ENCODE data around the gene WDR82.

WDR82 gene

DNA sequence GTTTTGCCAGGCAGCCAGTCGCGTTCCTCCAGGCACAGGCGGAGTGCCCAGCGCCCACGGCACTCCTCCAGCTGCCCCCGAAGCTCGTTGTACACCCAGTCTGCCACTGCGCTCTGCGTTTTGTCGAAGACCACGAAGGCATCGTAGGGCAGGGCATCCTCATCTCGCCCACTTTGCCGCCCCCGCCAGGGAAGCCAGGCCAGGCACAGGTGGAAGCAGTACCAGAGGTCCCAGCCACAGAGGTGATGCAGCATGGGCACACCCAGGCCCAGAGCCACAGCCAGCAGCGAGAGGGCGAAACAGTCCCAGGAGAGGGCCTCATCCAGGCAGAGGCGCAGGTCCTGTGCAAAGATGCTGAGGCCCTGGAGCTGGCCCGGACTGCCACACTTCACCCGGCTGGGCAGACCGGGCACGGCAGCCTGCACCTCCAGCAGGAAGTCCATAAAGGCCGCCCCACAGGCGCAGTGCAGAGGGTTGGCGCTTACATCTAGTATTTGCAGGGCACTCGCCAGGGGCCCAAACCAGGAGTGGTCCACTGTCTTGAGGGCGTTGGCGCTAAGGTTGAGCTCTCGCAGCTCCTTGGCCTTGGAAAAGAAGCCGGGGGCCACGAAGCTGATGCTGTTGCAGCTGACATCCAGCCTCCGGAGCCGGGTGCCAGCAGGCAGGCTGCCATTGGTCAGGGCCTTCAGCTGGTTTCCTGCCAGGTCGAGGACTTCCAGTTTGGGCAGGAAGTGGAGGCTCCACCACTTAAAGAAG lies 56.7 kb downstream of the WDR82 start:
- DNase-seq, result peak; percentile 64

DNA sequence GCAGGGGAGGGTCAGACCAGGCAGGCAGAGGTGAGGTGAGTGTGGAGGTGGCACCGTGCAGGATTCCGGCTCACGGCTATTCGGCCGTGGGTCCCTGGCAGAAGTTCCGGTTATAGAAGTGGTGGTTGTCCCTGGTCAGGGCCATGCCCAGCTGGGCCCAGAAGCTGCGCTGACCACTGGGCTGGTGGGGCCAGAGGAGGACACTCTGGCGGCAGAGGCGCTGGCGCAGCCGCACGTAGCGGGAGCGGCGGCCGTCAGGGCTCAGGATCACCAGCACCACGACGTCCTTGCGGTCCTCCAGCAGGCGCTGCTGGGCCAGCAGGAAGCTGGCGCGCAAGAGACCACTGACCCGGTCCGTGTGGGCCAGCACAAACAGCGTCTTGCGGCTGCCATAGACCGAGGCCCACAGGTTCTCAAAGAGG lies 57.3 kb downstream of the WDR82 start:
- DNase-seq, result no peak

- peak; percentile 89 for DNase-seq
Observed at GRCh38 chr3:52220380-52221026, 57.9 kb downstream of the WDR82 start.

DNA sequence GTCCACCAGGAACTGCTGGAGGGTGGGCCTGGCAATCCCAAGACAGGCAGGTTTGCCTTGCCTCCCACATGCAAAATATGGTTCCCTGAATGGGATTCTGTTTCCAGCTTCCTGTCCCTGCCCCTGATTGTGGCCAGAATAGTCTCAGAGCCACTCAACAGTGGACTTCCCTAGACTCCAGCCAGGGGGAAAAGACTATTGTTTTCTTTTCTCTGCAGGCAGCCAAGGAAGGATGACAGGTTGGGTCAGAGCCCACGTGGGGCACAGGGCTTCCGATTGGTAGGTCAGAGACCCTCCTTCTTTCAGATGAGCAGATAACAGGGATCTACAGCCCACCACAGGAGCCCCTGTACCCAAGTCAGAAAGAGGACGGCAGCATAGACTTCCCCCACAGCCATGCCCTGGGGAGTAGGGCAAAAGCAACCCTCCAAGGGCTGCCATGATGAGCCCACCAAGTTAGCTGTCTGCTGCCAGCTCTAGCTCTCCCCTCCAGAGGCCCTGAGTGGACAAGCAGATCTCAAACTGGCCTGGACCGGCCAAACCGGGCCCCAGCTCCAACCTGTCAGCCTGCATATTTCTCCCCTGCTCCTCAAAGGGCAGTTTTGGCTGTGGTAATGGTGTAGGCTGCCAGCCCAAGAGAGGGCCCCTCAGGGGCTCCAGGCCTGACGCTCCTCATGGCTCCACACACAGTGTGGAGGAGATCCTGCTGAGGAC lies 59.4 kb downstream of the WDR82 start:
- DNase-seq, result no peak

GRCh38 chr3:52218454-52218853 lies 60.0 kb downstream of the WDR82 start:
- DNase-seq, result peak; percentile 46

GRCh38 chr3:52218026-52218425 lies 60.4 kb downstream of the WDR82 start:
- no peak for DNase-seq

GRCh38 chr3:52217409-52217805 lies 61.0 kb downstream of the WDR82 start:
- no peak for DNase-seq

DNA sequence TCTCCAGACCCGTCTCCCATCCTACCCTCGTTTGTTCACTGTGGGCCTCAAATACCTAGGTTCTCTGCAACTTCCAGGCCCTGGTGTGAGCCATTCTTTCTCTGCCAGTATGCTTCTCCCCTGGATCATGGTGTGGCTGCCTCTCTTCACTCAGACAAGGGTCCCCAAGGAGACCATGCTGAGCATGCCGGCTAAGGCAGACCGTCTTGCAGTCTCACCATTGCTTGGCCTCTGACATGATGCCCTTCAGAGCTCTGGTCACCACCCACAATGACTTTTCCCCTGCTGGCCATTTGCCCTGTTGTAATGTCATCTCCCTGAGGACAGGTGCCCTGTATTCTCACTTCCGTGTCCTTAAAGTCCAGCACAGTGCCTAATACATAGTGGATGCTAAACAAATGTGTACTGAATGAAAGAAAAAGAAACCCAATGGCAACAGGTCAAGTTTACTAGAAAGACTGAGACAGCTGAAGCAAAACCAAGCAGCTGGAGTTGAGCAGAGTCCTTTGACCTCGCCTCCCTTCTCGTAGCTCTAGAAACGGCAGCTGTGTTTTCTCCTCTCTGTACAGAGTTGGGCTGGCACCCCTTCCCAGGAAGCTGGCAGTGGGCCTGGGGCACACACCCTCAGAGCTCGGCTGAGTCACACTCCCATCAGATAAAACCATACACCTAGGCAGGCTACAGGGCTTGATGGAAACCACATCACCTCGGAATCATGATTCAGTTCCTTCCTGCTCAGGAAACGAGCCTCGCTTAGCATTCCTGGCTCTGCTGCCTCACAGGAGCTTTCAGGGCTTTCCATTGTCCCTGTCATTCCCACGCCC lies 61.7 kb downstream of the WDR82 start:
- peak; percentile 63 for DNase-seq

GRCh38 chr3:52215351-52215750 lies 63.1 kb downstream of the WDR82 start:
- DNase-seq, result no peak

DNA sequence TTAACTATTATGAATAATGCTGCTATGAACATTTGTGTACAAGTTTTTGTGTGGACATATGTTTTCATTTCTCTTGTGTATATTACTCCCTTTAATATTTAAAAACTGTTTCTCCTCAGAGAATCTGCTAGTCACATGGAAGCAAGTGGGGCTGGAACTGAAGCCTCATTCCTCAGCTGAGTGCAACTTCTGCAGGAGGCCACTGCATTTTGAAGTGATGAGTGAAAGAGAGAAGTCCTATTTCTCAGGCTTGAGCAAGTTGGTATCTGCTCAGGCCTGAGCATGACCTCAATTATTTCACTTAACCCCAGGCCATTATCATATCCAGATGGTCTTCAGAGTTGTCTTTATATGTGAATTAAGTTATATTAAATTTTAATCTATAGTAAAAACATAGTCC lies 64.5 kb downstream of the WDR82 start:
- DNase-seq, result no peak

DNA sequence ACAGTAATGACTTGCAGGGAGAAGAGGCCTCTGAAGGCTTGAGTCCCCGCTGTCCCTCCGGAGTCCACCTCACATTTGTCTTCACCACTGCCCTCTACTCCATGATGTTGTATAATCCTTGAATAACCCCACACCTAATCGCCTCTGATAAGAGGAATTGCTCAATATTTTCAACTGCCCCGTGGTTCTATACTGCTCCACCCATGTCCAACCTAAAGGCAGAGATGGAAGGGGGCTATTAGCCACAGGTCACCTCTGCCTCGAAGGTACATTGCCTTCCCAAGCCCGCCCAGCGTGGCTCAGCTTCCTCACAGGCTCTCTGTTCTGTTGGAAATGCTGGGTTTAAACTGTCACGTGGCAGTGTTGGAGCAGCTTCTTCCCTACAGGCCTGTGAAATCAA lies 65.4 kb downstream of the WDR82 start:
- no peak for DNase-seq

DNA sequence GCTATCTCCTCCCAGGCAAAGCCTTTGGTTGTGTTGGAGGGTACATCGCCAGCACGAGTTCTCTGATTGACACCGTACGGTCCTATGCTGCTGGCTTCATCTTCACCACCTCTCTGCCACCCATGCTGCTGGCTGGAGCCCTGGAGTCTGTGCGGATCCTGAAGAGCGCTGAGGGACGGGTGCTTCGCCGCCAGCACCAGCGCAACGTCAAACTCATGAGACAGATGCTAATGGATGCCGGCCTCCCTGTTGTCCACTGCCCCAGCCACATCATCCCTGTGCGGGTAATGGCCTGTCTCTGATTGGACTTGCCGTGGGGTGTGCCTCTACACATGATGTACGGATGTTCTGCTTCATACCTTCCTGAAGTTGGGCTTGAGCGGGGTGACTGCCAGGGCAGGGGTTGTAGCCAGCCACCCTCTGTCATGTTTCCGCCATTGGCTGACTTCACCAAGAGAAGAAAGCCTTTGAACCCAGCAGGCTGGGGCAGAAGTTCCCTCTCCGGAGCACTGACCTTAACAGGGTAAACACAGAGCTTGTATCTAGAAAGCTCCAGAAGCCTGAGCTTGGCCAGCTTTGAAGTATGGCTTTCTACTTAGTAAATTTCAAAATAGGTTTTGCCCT lies 67.1 kb downstream of the WDR82 start:
- DNase-seq, result no peak

GRCh38 chr3:52210550-52211046 lies 67.9 kb downstream of the WDR82 start:
- DNase-seq, result no peak

GRCh38 chr3:52210037-52210436 lies 68.4 kb downstream of the WDR82 start:
- no peak for DNase-seq

GRCh38 chr3:52208556-52208955 lies 69.9 kb downstream of the WDR82 start:
- no peak for DNase-seq

GRCh38 chr3:52205727-52206372 lies 72.6 kb downstream of the WDR82 start:
- DNase-seq, result no peak
